CD14-positive monocyte (primary cell): ENCODE results near the gene CSPG5. TPM values are rescaled to one million over a fixed set of nuclear protein-coding genes. Genes with fewer than 3 reads are reported as not detected.

Experiments
- DNase-seq, 3 donors: peaks; one replicate each; pipeline ENCODE4 v3.0.0-alpha.2; 2011 to 2022
- H2AFZ ChIP-seq: 2 replicates; pipeline ENCODE4 v1.6.0; 2012; ENCODE audit warnings: mild to moderate bottlenecking, low read depth, low read length, inconsistent platforms; ENCODE audit not compliant: insufficient read depth, poor library complexity, severe bottlenecking
- H3K27ac ChIP-seq, 2 donors: 1 replicate in 1 of 2; 2 replicates in 1 of 2; pipeline ENCODE4 v1.5.1; 2012 to 2013; ENCODE audit warnings: low read length in 2 of 2, control low read depth in 1 of 2, inconsistent platforms in 1 of 2, low read depth in 1 of 2, mild to moderate bottlenecking in 1 of 2
- H3K27me3 ChIP-seq, 2 donors: one replicate each; pipeline versions ENCODE4 v1.6.0 to v1.6.1; 2011 to 2013; ENCODE audit warnings: low read length in 2 of 2; ENCODE audit not compliant: control insufficient read depth in 2 of 2, insufficient read depth in 2 of 2
- H3K36me3 ChIP-seq, 2 donors: replicated peaks in 1 of 2; 1 replicate in 1 of 2; 2 replicates in 1 of 2; pipeline versions ENCODE4 v1.5.1 to v1.6.1; 2012 to 2013; ENCODE audit warnings: low read length in 2 of 2, control low read depth in 1 of 2, inconsistent platforms in 1 of 2, mild to moderate bottlenecking in 1 of 2; ENCODE audit not compliant: insufficient read depth in 2 of 2, control insufficient read depth in 1 of 2
- H3K4me1 ChIP-seq, 2 donors: 1 replicate in 1 of 2; 2 replicates in 1 of 2; pipeline versions ENCODE4 v1.5.1 to v1.6.1; 2012 to 2013; ENCODE audit warnings: low read length in 2 of 2, control low read depth in 1 of 2, inconsistent platforms in 1 of 2, mild to moderate bottlenecking in 1 of 2, moderate library complexity in 1 of 2; ENCODE audit not compliant: insufficient read depth in 2 of 2, control insufficient read depth in 1 of 2
- H3K4me2 ChIP-seq: replicated peaks from 2 replicates; pipeline ENCODE3; 2012; ENCODE audit warnings: low read length, moderate library complexity, mild to moderate bottlenecking; ENCODE audit not compliant: poor library complexity, severe bottlenecking; ENCODE audit errors: extremely low read depth
- H3K4me3 ChIP-seq, 3 experiments: fragments of 200-600 bp in 1 of 3; sonication (generic) in 1 of 3; replicated peaks in 1 of 3; 1 replicate in 2 of 3; 2 replicates in 1 of 3; pipeline ENCODE4 v1.5.1; 2011 to 2013; ENCODE audit warnings: low read length in 3 of 3, mild to moderate bottlenecking in 3 of 3, control low read depth in 2 of 3, low read depth in 2 of 3, inconsistent platforms in 1 of 3, moderate library complexity in 1 of 3
- H3K79me2 ChIP-seq: 2 replicates; pipeline ENCODE4 v1.6.0; 2012; ENCODE audit warnings: mild to moderate bottlenecking, control low read depth, inconsistent platforms, low read length, moderate library complexity; ENCODE audit not compliant: insufficient read depth
- H3K9ac ChIP-seq: 2 replicates; pipeline ENCODE4 v1.6.0; 2017; ENCODE audit warnings: low read length, mild to moderate bottlenecking; ENCODE audit not compliant: insufficient read depth, poor library complexity, severe bottlenecking
- H3K9me3 ChIP-seq, 2 donors: replicated peaks in 1 of 2; 1 replicate in 1 of 2; 2 replicates in 1 of 2; pipeline versions ENCODE4 v1.5.1 to v1.6.1; 2012 to 2013; ENCODE audit warnings: low read length in 2 of 2, control low read depth in 1 of 2; ENCODE audit not compliant: control insufficient read depth in 1 of 2, insufficient read depth in 1 of 2
- H4K20me1 ChIP-seq: 2 replicates; pipeline ENCODE4 v1.6.0; 2012; ENCODE audit warnings: mild to moderate bottlenecking, low read length, control low read depth, moderate library complexity; ENCODE audit not compliant: insufficient read depth
- H3K27ac Mint-ChIP-seq, 7 donors: one replicate each; pipeline ENCODE4 v1.8.0; 2020; ENCODE audit warnings: mild to moderate bottlenecking in 7 of 7, mixed read lengths in 7 of 7, moderate library complexity in 6 of 7, inconsistent platforms in 2 of 7
- H3K27me3 Mint-ChIP-seq, 3 donors: one replicate each; pipeline ENCODE4 v1.8.0; 2021 to 2022; ENCODE audit warnings: low read depth in 3 of 3, mild to moderate bottlenecking in 3 of 3, mixed read lengths in 3 of 3, moderate library complexity in 3 of 3, inconsistent platforms in 1 of 3
- H3K36me3 Mint-ChIP-seq, 2 donors: one replicate each; pipeline ENCODE4 v1.8.0; 2020; ENCODE audit warnings: mixed read lengths in 2 of 2, inconsistent platforms in 1 of 2, mild to moderate bottlenecking in 1 of 2
- H3K4me1 Mint-ChIP-seq: one replicate; pipeline ENCODE4 v1.8.0; 2020; ENCODE audit warnings: mild to moderate bottlenecking, mixed read lengths
- H3K4me3 Mint-ChIP-seq, 2 donors: one replicate each; pipeline ENCODE4 v1.8.0; 2020; ENCODE audit warnings: mild to moderate bottlenecking in 2 of 2, mixed read lengths in 2 of 2, moderate library complexity in 1 of 2
- H3K9me3 Mint-ChIP-seq, 7 donors: one replicate each; pipeline ENCODE4 v1.8.0; 2020 to 2022; ENCODE audit warnings: mixed read lengths in 7 of 7, mild to moderate bottlenecking in 6 of 7, moderate library complexity in 6 of 7, inconsistent platforms in 2 of 7
- CTCF ChIP-seq: fragments of 200-600 bp; IDR thresholded peaks from one replicate; pipeline ENCODE4 v1.8.0; 2022; ENCODE audit warnings: antibody characterized with exemption, mild to moderate bottlenecking
- WGBS: methylation state at CpG from one replicate; pipeline ENCODE4 v1.1.5; 2013; ENCODE audit warnings: missing lambda C conversion rate; ENCODE audit not compliant: insufficient coverage; 5-methylcytosine and 5-hydroxymethylcytosine counted together
- intact Hi-C, 2 donors: fragments of 100-400 bp; cut with micrococcal nuclease; formaldehyde crosslinking; loops; one replicate each; pipeline versions ENCODE4 v1.15.0 to v1.15.1; 2023
- polyA plus RNA-seq, 3 donors: library from polyadenylated mRNA; depleted of rRNA in 1 of 3; unstranded in 2 of 3; stranded (reverse) in 1 of 3; fragments of 300-500 nt in 2 of 3; fragments of >200 nt in 1 of 3; fragmentation: Illumina TruSeq in 2 of 3; gene quantifications; 1 replicate in 2 of 3; 2 replicates in 1 of 3; pipeline ENCODE4 v1.2.3, GENCODE V29; 2012 to 2021

Gene CSPG5
- polyA plus RNA-seq, 3 donors = not detected

GRCh38 chr3:47540281-47540680 is 38.4 kb downstream of the CSPG5 start:
- intact Hi-C loops = no loop called here
- TF ChIP-seq CTCF = no peak
- H3K27me3 ChIP-seq = no peaks in the 10 kb centered on the region
- no peak overlapping the region for H3K4me3 Mint-ChIP-seq
- H3K4me1 ChIP-seq = no peaks in the 10 kb centered on the region
- H3K27ac ChIP-seq = no peak overlapping the region
- no peaks in the 10 kb centered on the region for H3K36me3 Mint-ChIP-seq
- no peaks in the 10 kb centered on the region for H3K79me2 ChIP-seq
- DNase-seq = no peak
- no peaks in the 10 kb centered on the region for H3K36me3 ChIP-seq
- no peaks in the 10 kb centered on the region for H3K9me3 ChIP-seq
- no peaks in the 10 kb centered on the region for H3K4me1 Mint-ChIP-seq
- no peak overlapping the region for H3K9ac ChIP-seq
- H3K4me3 ChIP-seq = no peak overlapping the region
- H3K27ac Mint-ChIP-seq = no peak overlapping the region
- H3K4me2 ChIP-seq = no peak overlapping the region
- WGBS = 100% methylated on average over 1 of the region's 4 CpGs
- peaks cover 2 to 5% (median 4%) of the 10 kb centered on the region in 3 donors for H3K27me3 Mint-ChIP-seq
- peaks cover 0 to 3% (median 0%) of the 10 kb centered on the region in 7 donors for H3K9me3 Mint-ChIP-seq
- no peaks in the 10 kb centered on the region for H4K20me1 ChIP-seq
- no peak overlapping the region for H2AFZ ChIP-seq

GRCh38 chr3:47536967-47537366 is 41.7 kb downstream of the CSPG5 start:
- no peak for TF ChIP-seq CTCF
- H3K9ac ChIP-seq = no peak overlapping the region

More at GRCh38 chr3:47536967-47537366, 41.7 kb downstream of the CSPG5 start:
- H3K27me3 ChIP-seq = no peaks in the 10 kb centered on the region
- WGBS = 93% methylated on average over 5 of the region's 6 CpGs
- DNase-seq = no peak
- no peak overlapping the region for H3K4me3 ChIP-seq
- Mint-ChIP-seq H3K4me1 (no peaks in the 10 kb centered on the region), H3K4me3 (no peak overlapping the region), H3K27me3 (peaks cover 5 to 13% (median 9%) of the 10 kb centered on the region in 3 donors), H3K9me3 (peaks cover 0 to 3% (median 0%) of the 10 kb centered on the region in 7 donors), H3K36me3 (no peaks in the 10 kb centered on the region), H3K27ac (peak overlapping the region in 1 of 7 donors; percentile 35)
- no peaks in the 10 kb centered on the region for H3K79me2 ChIP-seq
- H2AFZ ChIP-seq = no peak overlapping the region
- H3K4me2 ChIP-seq = no peak overlapping the region
- H3K27ac ChIP-seq = no peak overlapping the region
- H3K9me3 ChIP-seq = no peaks in the 10 kb centered on the region
- intact Hi-C loops = no loop called here
- no peaks in the 10 kb centered on the region for H4K20me1 ChIP-seq
- no peaks in the 10 kb centered on the region for H3K4me1 ChIP-seq
- no peaks in the 10 kb centered on the region for H3K36me3 ChIP-seq
